GM18498 (cell line): Measurements from ENCODE around the gene PELO.
A peak's percentile ranks its signal among the peaks of the same experiment; 100 is the strongest.
"Not testable (repeated sequence)": the region's sequence is repeated elsewhere in the genome, so short reads cannot be mapped to it uniquely, and the experiment has no call there.

Experiments used
- ATAC-seq: cut with Tn5 transposase; IDR thresholded peaks from one replicate; pipeline ENCODE4 v1.9.1; 2021; ENCODE audit warnings: mild to moderate bottlenecking, moderate library complexity; ENCODE audit not compliant: unreplicated experiment

PELO gene

GRCh38 chr5:52787600-52788504 is at the start of gene PELO, which contains the start of gene ITGA1:
Gene PELO (plus strand): TSS chr5:52787916. CDS start chr5:52800395, 12,479 bp downstream.
Gene ITGA1 (plus strand): TSS chr5:52787916. CDS start chr5:52788354, 438 bp downstream.
- peak; percentile 88 for ATAC-seq

GRCh38 chr5:52738095-52738506 is 49.6 kb upstream of the PELO start:
- peak; percentile 62 for ATAC-seq

GRCh38 chr5:52740007-52740406 is 47.7 kb upstream of the PELO start:
- no peak for ATAC-seq

- ATAC-seq = no peak
Observed at GRCh38 chr5:52743012-52743411, 44.7 kb upstream of the PELO start.

- no peak for ATAC-seq
Observed at GRCh38 chr5:52743529-52743928, 44.2 kb upstream of the PELO start.

GRCh38 chr5:52743970-52744369 is 43.7 kb upstream of the PELO start:
- peak; percentile 84 for ATAC-seq

GRCh38 chr5:52744867-52745458 is 42.8 kb upstream of the PELO start:
- not testable (repeated sequence) for ATAC-seq

GRCh38 chr5:52746539-52746938 is 41.2 kb upstream of the PELO start:
- no peak for ATAC-seq

GRCh38 chr5:52748590-52748989 is 39.1 kb upstream of the PELO start:
- peak; percentile 70 for ATAC-seq

- ATAC-seq = no peak
Observed at GRCh38 chr5:52749666-52750065, 38.0 kb upstream of the PELO start.

GRCh38 chr5:52751137-52751536 is 36.6 kb upstream of the PELO start:
- no peak for ATAC-seq

- no peak for ATAC-seq
Observed at GRCh38 chr5:52754051-52754450, 33.7 kb upstream of the PELO start.

GRCh38 chr5:52757527-52757926 is 30.2 kb upstream of the PELO start:
- no peak for ATAC-seq

- no peak for ATAC-seq
Observed at GRCh38 chr5:52758014-52758413, 29.7 kb upstream of the PELO start.

GRCh38 chr5:52759331-52759730 is 28.4 kb upstream of the PELO start:
- ATAC-seq = no peak

GRCh38 chr5:52760695-52761366 is 26.9 kb upstream of the PELO start:
- ATAC-seq = peak; percentile 74

- no peak for ATAC-seq
Observed at GRCh38 chr5:52767217-52767743, 20.4 kb upstream of the PELO start.

- no peak for ATAC-seq
Observed at GRCh38 chr5:52767766-52768480, 19.8 kb upstream of the PELO start.

GRCh38 chr5:52769061-52769460 is 18.7 kb upstream of the PELO start:
- ATAC-seq = no peak

GRCh38 chr5:52770287-52770939 is 17.3 kb upstream of the PELO start:
- ATAC-seq = no peak
